ENCODE data around the gene PLEKHH1.
A peak's percentile ranks its signal among the peaks of the same experiment; 100 is the strongest.

PLEKHH1 gene

GRCh38 chr14:67495827-67496226 is 37.3 kb upstream of the PLEKHH1 start:
- no peaks in the 10 kb centered on the region for H3K4me1 ChIP-seq (ENCODE audit: control insufficient read depth, insufficient read depth, low read length)
- H3K27me3 ChIP-seq (ENCODE audit: control insufficient read depth, insufficient read depth, low read length), result no peaks in the 10 kb centered on the region
- H3K4me3 ChIP-seq (ENCODE audit: low read length), result no peak overlapping the region
- H3K36me3 ChIP-seq (ENCODE audit: control insufficient read depth, insufficient read depth, low read length), result no peaks in the 10 kb centered on the region
- H3K9ac ChIP-seq (ENCODE audit: low read length), result no peak overlapping the region
- no peak overlapping the region for H3K27ac ChIP-seq (ENCODE audit: low read depth, low read length)

- H3K27ac ChIP-seq (ENCODE audit: low read depth, low read length), result no peak overlapping the region
- H3K4me3 ChIP-seq (ENCODE audit: low read length), result no peak overlapping the region
- no peaks in the 10 kb centered on the region for H3K27me3 ChIP-seq (ENCODE audit: control insufficient read depth, insufficient read depth, low read length)
These were observed 35.9 kb upstream of the PLEKHH1 start for GRCh38 chr14:67497216-67497615.

GRCh38 chr14:67497716-67498115 is 35.4 kb upstream of the PLEKHH1 start:
- no peak overlapping the region for H3K9ac ChIP-seq (ENCODE audit: low read length)
- H3K4me1 ChIP-seq (ENCODE audit: control insufficient read depth, insufficient read depth, low read length), result no peaks in the 10 kb centered on the region
- H3K36me3 ChIP-seq (ENCODE audit: control insufficient read depth, insufficient read depth, low read length), result no peaks in the 10 kb centered on the region

More at GRCh38 chr14:67497216-67497615, 35.9 kb upstream of the PLEKHH1 start:
- Histone ChIP-seq H3K36me3 (ENCODE audit: control insufficient read depth, insufficient read depth, low read length) (no peaks in the 10 kb centered on the region), H3K4me1 (ENCODE audit: control insufficient read depth, insufficient read depth, low read length) (no peaks in the 10 kb centered on the region), H3K9ac (ENCODE audit: low read length) (no peak overlapping the region)

GRCh38 chr14:67500981-67501380 is 32.1 kb upstream of the PLEKHH1 start:
- Histone ChIP-seq H3K36me3 (ENCODE audit: control insufficient read depth, insufficient read depth, low read length) (no peaks in the 10 kb centered on the region), H3K27me3 (ENCODE audit: control insufficient read depth, insufficient read depth, low read length) (no peaks in the 10 kb centered on the region), H3K9ac (ENCODE audit: low read length) (no peak overlapping the region), H3K4me1 (ENCODE audit: control insufficient read depth, insufficient read depth, low read length) (no peaks in the 10 kb centered on the region), H3K27ac (ENCODE audit: low read depth, low read length) (no peak overlapping the region), H3K4me3 (ENCODE audit: low read length) (no peak overlapping the region)

More at GRCh38 chr14:67497716-67498115, 35.4 kb upstream of the PLEKHH1 start:
- Histone ChIP-seq H3K4me3 (ENCODE audit: low read length) (no peak overlapping the region), H3K27ac (ENCODE audit: low read depth, low read length) (no peak overlapping the region), H3K27me3 (ENCODE audit: control insufficient read depth, insufficient read depth, low read length) (no peaks in the 10 kb centered on the region)

GRCh38 chr14:67501670-67502069 is 31.4 kb upstream of the PLEKHH1 start:
- no peaks in the 10 kb centered on the region for H3K27me3 ChIP-seq (ENCODE audit: control insufficient read depth, insufficient read depth, low read length)
- H3K36me3 ChIP-seq (ENCODE audit: control insufficient read depth, insufficient read depth, low read length), result no peaks in the 10 kb centered on the region
- H3K4me3 ChIP-seq (ENCODE audit: low read length), result no peak overlapping the region
- H3K27ac ChIP-seq (ENCODE audit: low read depth, low read length), result no peak overlapping the region
- H3K9ac ChIP-seq (ENCODE audit: low read length), result no peak overlapping the region
- H3K4me1 ChIP-seq (ENCODE audit: control insufficient read depth, insufficient read depth, low read length), result no peaks in the 10 kb centered on the region

GRCh38 chr14:67502867-67503266 is 30.2 kb upstream of the PLEKHH1 start:
- no peaks in the 10 kb centered on the region for H3K27me3 ChIP-seq (ENCODE audit: control insufficient read depth, insufficient read depth, low read length)
- no peaks in the 10 kb centered on the region for H3K4me1 ChIP-seq (ENCODE audit: control insufficient read depth, insufficient read depth, low read length)
- no peak overlapping the region for H3K27ac ChIP-seq (ENCODE audit: low read depth, low read length)
- H3K36me3 ChIP-seq (ENCODE audit: control insufficient read depth, insufficient read depth, low read length), result no peaks in the 10 kb centered on the region
- H3K9ac ChIP-seq (ENCODE audit: low read length), result no peak overlapping the region
- H3K4me3 ChIP-seq (ENCODE audit: low read length), result no peak overlapping the region

GRCh38 chr14:67503331-67503730 is 29.8 kb upstream of the PLEKHH1 start:
- H3K4me1 ChIP-seq (ENCODE audit: control insufficient read depth, insufficient read depth, low read length), result no peaks in the 10 kb centered on the region
- no peak overlapping the region for H3K9ac ChIP-seq (ENCODE audit: low read length)
- H3K36me3 ChIP-seq (ENCODE audit: control insufficient read depth, insufficient read depth, low read length), result no peaks in the 10 kb centered on the region
- H3K4me3 ChIP-seq (ENCODE audit: low read length), result no peak overlapping the region
- no peak overlapping the region for H3K27ac ChIP-seq (ENCODE audit: low read depth, low read length)
- H3K27me3 ChIP-seq (ENCODE audit: control insufficient read depth, insufficient read depth, low read length), result no peaks in the 10 kb centered on the region

GRCh38 chr14:67505254-67505653 is 27.8 kb upstream of the PLEKHH1 start:
- Histone ChIP-seq H3K36me3 (ENCODE audit: control insufficient read depth, insufficient read depth, low read length) (no peaks in the 10 kb centered on the region), H3K27me3 (ENCODE audit: control insufficient read depth, insufficient read depth, low read length) (no peaks in the 10 kb centered on the region), H3K9ac (ENCODE audit: low read length) (no peak overlapping the region), H3K4me1 (ENCODE audit: control insufficient read depth, insufficient read depth, low read length) (no peaks in the 10 kb centered on the region), H3K4me3 (ENCODE audit: low read length) (no peak overlapping the region), H3K27ac (ENCODE audit: low read depth, low read length) (no peak overlapping the region)

- peaks cover under 1% of the 10 kb centered on the region for H3K4me1 ChIP-seq (ENCODE audit: control insufficient read depth, insufficient read depth, low read length)
- H3K27ac ChIP-seq (ENCODE audit: low read depth, low read length), result no peak overlapping the region
- no peaks in the 10 kb centered on the region for H3K27me3 ChIP-seq (ENCODE audit: control insufficient read depth, insufficient read depth, low read length)
- H3K4me3 ChIP-seq (ENCODE audit: low read length), result no peak overlapping the region
- no peak overlapping the region for H3K9ac ChIP-seq (ENCODE audit: low read length)
- no peaks in the 10 kb centered on the region for H3K36me3 ChIP-seq (ENCODE audit: control insufficient read depth, insufficient read depth, low read length)
These were observed 24.1 kb upstream of the PLEKHH1 start for GRCh38 chr14:67508956-67509355.

- Histone ChIP-seq H3K4me3 (ENCODE audit: low read length) (no peak overlapping the region), H3K27ac (ENCODE audit: low read depth, low read length) (no peak overlapping the region), H3K36me3 (ENCODE audit: control insufficient read depth, insufficient read depth, low read length) (no peaks in the 10 kb centered on the region), H3K27me3 (ENCODE audit: control insufficient read depth, insufficient read depth, low read length) (no peaks in the 10 kb centered on the region), H3K4me1 (ENCODE audit: control insufficient read depth, insufficient read depth, low read length) (peaks cover 4% of the 10 kb centered on the region), H3K9ac (ENCODE audit: low read length) (no peak overlapping the region)
These were observed 23.0 kb upstream of the PLEKHH1 start for GRCh38 chr14:67510121-67510520.

- Histone ChIP-seq H3K27ac (ENCODE audit: low read depth, low read length) (no peak overlapping the region), H3K4me3 (ENCODE audit: low read length) (no peak overlapping the region), H3K27me3 (ENCODE audit: control insufficient read depth, insufficient read depth, low read length) (no peaks in the 10 kb centered on the region), H3K36me3 (ENCODE audit: control insufficient read depth, insufficient read depth, low read length) (no peaks in the 10 kb centered on the region), H3K4me1 (ENCODE audit: control insufficient read depth, insufficient read depth, low read length) (peaks cover 4% of the 10 kb centered on the region), H3K9ac (ENCODE audit: low read length) (no peak overlapping the region)
These were observed 22.3 kb upstream of the PLEKHH1 start for GRCh38 chr14:67510836-67511235.

GRCh38 chr14:67512463-67513310 is 20.4 kb upstream of the PLEKHH1 start:
- no peaks in the 10 kb centered on the region for H3K27me3 ChIP-seq (ENCODE audit: control insufficient read depth, insufficient read depth, low read length)
- H3K9ac ChIP-seq (ENCODE audit: low read length), result no peak overlapping the region
- no peak overlapping the region for H3K4me3 ChIP-seq (ENCODE audit: low read length)
- H3K27ac ChIP-seq (ENCODE audit: low read depth, low read length), result no peak overlapping the region
- H3K36me3 ChIP-seq (ENCODE audit: control insufficient read depth, insufficient read depth, low read length), result no peaks in the 10 kb centered on the region
- peaks cover 4% of the 10 kb centered on the region for H3K4me1 ChIP-seq (ENCODE audit: control insufficient read depth, insufficient read depth, low read length)

- no peaks in the 10 kb centered on the region for H3K27me3 ChIP-seq (ENCODE audit: control insufficient read depth, insufficient read depth, low read length)
- H3K27ac ChIP-seq (ENCODE audit: low read depth, low read length), result no peak overlapping the region
- H3K4me3 ChIP-seq (ENCODE audit: low read length), result peak overlapping the region; percentile 77
- no peak overlapping the region for H3K9ac ChIP-seq (ENCODE audit: low read length)
- H3K4me1 ChIP-seq (ENCODE audit: control insufficient read depth, insufficient read depth, low read length), result peaks cover 4% of the 10 kb centered on the region
- no peaks in the 10 kb centered on the region for H3K36me3 ChIP-seq (ENCODE audit: control insufficient read depth, insufficient read depth, low read length)
These were observed 19.4 kb upstream of the PLEKHH1 start for GRCh38 chr14:67513631-67514108.

All from rectal smooth muscle tissue (tissue), 1 donor.